GM12872 (cell line): ENCODE results near the gene NARS2.

Experiments used
- CTCF ChIP-seq: IDR thresholded peaks from 3 replicates; pipeline ENCODE4 v1.5.1; 2011; ENCODE audit warnings: low read depth, mild to moderate bottlenecking, low read length, moderate library complexity; ENCODE audit not compliant: insufficient read depth

The NARS2 gene

GRCh38 chr11:78541537-78541936, 33.1 kb downstream of the NARS2 start:
- no peak for TF ChIP-seq CTCF

- no peak for TF ChIP-seq CTCF
Measured at GRCh38 chr11:78540256-78540655, 34.4 kb downstream of the NARS2 start.

GRCh38 chr11:78539506-78539905, 35.2 kb downstream of the NARS2 start:
- no peak for TF ChIP-seq CTCF

GRCh38 chr11:78536933-78537332, 37.7 kb downstream of the NARS2 start:
- TF ChIP-seq CTCF, result no peak

GRCh38 chr11:78535920-78536319, 38.7 kb downstream of the NARS2 start:
- no peak for TF ChIP-seq CTCF

- no peak for TF ChIP-seq CTCF
Measured at GRCh38 chr11:78535027-78535426, 39.6 kb downstream of the NARS2 start.

- TF ChIP-seq CTCF, result no peak
Measured at GRCh38 chr11:78533399-78533798, 41.3 kb downstream of the NARS2 start.

GRCh38 chr11:78532991-78533390, 41.7 kb downstream of the NARS2 start:
- no peak for TF ChIP-seq CTCF
